BE2C (cell line): ENCODE data around the gene ACAT1.
"Not testable (repeated sequence)": the region's sequence is repeated elsewhere in the genome, so short reads cannot be mapped to it uniquely, and the experiment has no call there.

Experiments used
- DNase-seq: peaks from one replicate; pipeline ENCODE4 v3.0.0-alpha.2; 2020
- H3K27me3 ChIP-seq: fragments of 250-450 bp; sonication (Bioruptor Pico); 2 replicates; pipeline ENCODE4 v1.5.1; 2020; ENCODE audit warnings: mild to moderate bottlenecking
- H3K36me3 ChIP-seq: fragments of 250-450 bp; sonication (Bioruptor Pico); 2 replicates; pipeline ENCODE4 v1.5.1; 2020; ENCODE audit warnings: mild to moderate bottlenecking
- H3K4me1 ChIP-seq: fragments of 250-450 bp; sonication (Bioruptor Pico); 2 replicates; pipeline ENCODE4 v1.5.1; 2020
- H3K4me3 ChIP-seq: 2 replicates; pipeline ENCODE4 v1.5.1; 2011; ENCODE audit warnings: low read depth, low read length
- H3K9me3 ChIP-seq: fragments of 250-450 bp; sonication (Bioruptor Pico); 2 replicates; pipeline ENCODE4 v1.5.1; 2020
- TF ChIP-seq, protein P1 (sequence below): IDR thresholded peaks from 2 replicates; pipeline ENCODE4 v1.5.1; 2012; ENCODE audit warnings: mild to moderate bottlenecking, low read depth, low read length

ACAT1 gene

DNA sequence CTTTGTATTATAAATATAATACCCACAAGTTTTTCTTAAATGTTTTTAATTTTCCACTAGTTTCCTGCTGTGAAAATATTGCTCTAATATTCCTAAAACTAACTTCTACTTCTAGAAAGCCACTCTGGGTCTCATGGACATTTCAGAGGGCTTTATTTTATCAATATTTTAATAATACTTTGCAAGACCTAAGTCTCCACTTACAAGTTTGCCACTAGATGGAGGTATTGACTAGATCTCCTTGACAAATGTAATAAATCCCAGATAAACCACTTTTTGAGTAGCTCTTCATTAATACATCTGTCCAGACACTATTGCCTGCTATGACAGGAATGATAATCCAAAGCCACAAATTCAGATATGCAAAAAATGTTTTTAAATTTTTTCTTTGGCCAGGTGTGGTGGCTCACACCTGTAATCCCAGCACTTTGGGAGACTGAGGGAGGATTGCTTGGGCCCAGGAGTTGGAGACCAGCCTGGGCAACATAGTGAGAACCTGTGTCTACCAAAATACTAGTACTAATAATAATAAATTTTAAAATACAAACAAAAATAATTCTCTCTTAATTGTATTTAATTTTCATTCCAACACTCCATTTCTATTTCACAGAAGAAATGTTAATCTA is 3.5 kb upstream of the ACAT1 start:
- Histone ChIP-seq H3K36me3 (no peaks in the 10 kb centered on the region), H3K9me3 (no peaks in the 10 kb centered on the region), H3K4me3 (no peak overlapping the region), H3K4me1 (peaks cover 19% of the 10 kb centered on the region), H3K27me3 (no peaks in the 10 kb centered on the region)
- no peak for DNase-seq
- TF ChIP-seq, protein P1, sequence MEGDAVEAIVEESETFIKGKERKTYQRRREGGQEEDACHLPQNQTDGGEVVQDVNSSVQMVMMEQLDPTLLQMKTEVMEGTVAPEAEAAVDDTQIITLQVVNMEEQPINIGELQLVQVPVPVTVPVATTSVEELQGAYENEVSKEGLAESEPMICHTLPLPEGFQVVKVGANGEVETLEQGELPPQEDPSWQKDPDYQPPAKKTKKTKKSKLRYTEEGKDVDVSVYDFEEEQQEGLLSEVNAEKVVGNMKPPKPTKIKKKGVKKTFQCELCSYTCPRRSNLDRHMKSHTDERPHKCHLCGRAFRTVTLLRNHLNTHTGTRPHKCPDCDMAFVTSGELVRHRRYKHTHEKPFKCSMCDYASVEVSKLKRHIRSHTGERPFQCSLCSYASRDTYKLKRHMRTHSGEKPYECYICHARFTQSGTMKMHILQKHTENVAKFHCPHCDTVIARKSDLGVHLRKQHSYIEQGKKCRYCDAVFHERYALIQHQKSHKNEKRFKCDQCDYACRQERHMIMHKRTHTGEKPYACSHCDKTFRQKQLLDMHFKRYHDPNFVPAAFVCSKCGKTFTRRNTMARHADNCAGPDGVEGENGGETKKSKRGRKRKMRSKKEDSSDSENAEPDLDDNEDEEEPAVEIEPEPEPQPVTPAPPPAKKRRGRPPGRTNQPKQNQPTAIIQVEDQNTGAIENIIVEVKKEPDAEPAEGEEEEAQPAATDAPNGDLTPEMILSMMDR, result peak; percentile 64

DNA sequence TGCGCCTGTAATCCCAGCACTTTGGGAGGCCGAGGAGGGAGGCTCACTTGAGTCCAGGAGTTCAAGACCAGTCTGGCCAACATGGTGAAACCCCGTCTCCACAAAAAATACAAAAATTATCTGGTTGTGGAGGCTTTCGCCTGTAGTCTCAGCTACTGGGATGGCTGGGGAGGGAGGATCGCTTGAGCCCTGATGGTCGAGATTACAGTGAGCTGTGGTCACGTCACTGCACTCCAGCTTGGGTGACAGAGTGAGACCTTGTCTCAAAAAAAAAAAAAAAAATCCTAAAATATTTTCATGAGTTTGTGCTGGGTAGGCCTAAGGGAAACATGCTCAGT is 462 bp upstream of the ACAT1 start:
- not testable (repeated sequence) for H3K27me3 ChIP-seq, DNase-seq, H3K9me3 ChIP-seq, H3K36me3 ChIP-seq
- H3K4me3 ChIP-seq, result peak overlapping the region; percentile 82
- peaks cover 18% of the 10 kb centered on the region for H3K4me1 ChIP-seq

DNA sequence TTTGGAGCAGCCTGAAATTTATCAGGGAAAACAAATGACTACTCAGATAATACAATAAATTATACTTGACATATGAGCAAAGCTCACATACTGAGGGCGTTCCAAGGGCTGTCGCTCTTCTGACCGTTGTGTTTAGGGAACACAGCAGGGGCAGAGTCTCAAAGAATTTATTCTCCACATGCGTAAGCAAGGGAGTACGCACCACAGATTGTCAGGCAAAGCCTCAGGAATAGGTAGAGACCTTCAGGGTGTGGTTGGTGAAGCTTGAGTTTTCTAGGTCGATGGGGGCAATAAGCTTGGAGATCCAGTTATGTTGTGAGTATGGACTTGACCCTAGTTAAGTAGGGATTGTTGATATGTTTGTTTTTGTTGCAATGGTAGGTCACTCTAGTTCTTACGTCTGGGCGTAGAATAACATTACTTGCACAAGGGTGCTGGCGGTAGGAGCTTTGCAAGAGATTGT is 830 bp downstream of the ACAT1 start:
- Histone ChIP-seq H3K36me3 (peaks cover 5% of the 10 kb centered on the region; the same call in 1 of the 2 replicates), H3K4me3 (peak overlapping the region; percentile 82), H3K9me3 (no peaks in the 10 kb centered on the region), H3K4me1 (peaks cover 14% of the 10 kb centered on the region), H3K27me3 (no peaks in the 10 kb centered on the region)
- DNase-seq, result no peak
- TF ChIP-seq, protein P1, result no peak

DNA sequence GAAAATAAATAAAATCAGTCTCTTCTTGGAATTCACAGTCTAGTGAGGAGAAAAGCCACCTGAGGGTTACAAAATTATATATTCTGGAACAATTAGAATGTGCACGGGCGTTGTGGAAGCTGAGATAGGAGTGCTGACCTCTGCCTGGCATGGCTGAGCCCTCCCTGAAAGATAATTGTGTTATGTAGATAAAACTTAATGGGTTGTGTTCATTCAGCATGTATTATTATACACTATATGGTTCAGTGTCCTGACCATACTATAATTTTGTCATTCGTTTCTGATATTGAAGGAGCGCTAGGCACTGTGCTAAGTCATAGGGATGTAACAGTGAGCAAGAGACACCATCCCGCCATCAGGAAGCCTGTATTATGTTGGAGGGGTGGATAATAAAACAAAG is 3.7 kb downstream of the ACAT1 start:
- H3K36me3 ChIP-seq, result peaks cover 27% of the 10 kb centered on the region
- no peaks in the 10 kb centered on the region for H3K9me3 ChIP-seq
- TF ChIP-seq, protein P1, result no peak
- DNase-seq, result peak; percentile 43
- peak overlapping the region; percentile 21 for H3K4me3 ChIP-seq
- H3K4me1 ChIP-seq, result peaks cover 14% of the 10 kb centered on the region
- H3K27me3 ChIP-seq, result no peaks in the 10 kb centered on the region

DNA sequence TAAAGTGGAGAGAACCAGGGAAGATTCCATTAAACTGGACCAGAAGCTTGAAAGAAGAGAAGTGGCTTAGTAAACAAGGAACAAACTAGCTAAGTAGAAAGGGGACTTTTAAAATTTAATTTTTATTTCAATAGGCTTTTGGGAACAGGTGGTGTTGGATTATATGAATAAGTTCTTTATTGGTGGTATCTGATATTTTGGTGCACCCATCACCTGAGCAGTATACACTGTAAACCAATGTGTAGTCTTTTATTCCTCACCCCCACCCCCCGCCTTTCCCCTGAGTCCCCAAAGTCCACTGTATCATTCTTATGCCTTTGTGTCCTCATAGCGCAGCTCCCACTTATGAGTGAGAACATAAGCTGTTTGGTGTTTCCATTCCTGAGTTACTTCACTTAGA is 7.4 kb downstream of the ACAT1 start:
- no peak for DNase-seq
- H3K27me3 ChIP-seq, result no peaks in the 10 kb centered on the region
- H3K36me3 ChIP-seq, result peaks cover 48% of the 10 kb centered on the region
- peaks cover 10% of the 10 kb centered on the region for H3K4me1 ChIP-seq
- no peak overlapping the region for H3K4me3 ChIP-seq
- TF ChIP-seq, protein P1, result no peak
- no peaks in the 10 kb centered on the region for H3K9me3 ChIP-seq

DNA sequence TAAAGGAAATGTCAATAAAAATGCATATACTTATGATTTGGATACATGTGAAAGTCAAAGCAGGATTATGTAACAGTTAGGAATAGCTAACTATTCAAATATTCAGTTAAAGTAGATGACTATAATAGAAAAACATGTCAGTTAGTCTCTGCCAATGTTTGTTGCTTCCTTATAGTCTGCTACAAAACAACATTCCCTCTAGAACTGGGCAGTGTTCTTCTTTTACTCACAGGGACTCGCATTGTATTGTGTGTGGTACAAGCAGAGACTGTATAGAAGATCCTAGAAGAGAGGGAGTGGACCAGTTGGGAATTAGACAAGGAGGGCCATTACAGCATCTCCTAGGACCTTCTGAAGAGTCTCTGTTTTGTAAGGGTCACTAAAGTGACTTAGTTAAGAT is 10.6 kb downstream of the ACAT1 start:
- TF ChIP-seq, protein P1, result no peak
- Histone ChIP-seq H3K4me1 (peaks cover 6% of the 10 kb centered on the region), H3K27me3 (no peaks in the 10 kb centered on the region), H3K9me3 (no peaks in the 10 kb centered on the region), H3K36me3 (peaks cover 63% of the 10 kb centered on the region), H3K4me3 (no peak overlapping the region)
- DNase-seq, result no peak

DNA sequence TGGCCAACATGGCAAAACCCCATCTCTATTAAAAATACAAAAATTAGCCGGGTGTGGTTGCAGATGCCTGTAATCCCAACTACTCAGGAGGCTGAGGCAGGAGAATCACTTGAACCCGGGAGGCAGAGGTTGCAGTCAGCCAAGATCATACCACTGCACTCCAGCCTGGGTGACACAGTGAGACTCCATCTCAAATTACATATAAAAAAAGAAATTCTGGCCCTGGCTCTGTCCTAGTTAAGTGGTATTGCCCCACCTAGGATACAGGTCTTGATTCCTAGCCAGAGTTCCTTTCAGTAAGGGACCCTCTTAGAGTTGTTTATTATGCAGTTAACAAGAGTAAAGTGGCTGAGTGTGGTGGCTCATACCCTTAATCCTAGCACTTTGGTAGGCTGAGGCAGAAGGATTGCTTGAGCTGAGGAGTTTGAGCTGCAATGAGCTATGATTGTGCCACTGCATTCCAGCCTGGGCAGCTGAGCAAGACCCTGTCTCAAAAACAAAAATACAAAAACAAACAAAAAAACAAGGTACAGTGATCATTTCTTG is 11.7 kb downstream of the ACAT1 start:
- peaks cover 55% of the 10 kb centered on the region for H3K36me3 ChIP-seq
- H3K9me3 ChIP-seq, H3K27me3 ChIP-seq, H3K4me1 ChIP-seq, DNase-seq, H3K4me3 ChIP-seq: not testable (repeated sequence)
